Mucosa of stomach (tissue), 1 donor: ENCODE data around the gene DHX9.
"Not testable (repeated sequence)": the region's sequence is repeated elsewhere in the genome, so short reads cannot be mapped to it uniquely, and the experiment has no call there.

ENCODE experiments used
- H3K27me3 ChIP-seq: one replicate; pipeline ENCODE4 v1.7.0; 2013; ENCODE audit warnings: mild to moderate bottlenecking, low read length; ENCODE audit not compliant: control insufficient read depth, insufficient read depth
- H3K36me3 ChIP-seq: one replicate; pipeline ENCODE4 v1.7.0; 2013; ENCODE audit warnings: low read length; ENCODE audit not compliant: control insufficient read depth, insufficient read depth
- H3K4me1 ChIP-seq: one replicate; pipeline ENCODE4 v1.7.0; 2013; ENCODE audit warnings: mild to moderate bottlenecking, low read length; ENCODE audit not compliant: control insufficient read depth, insufficient read depth
- H3K4me3 ChIP-seq: one replicate; pipeline ENCODE4 v1.7.0; 2013; ENCODE audit warnings: low read length
- H3K9ac ChIP-seq: one replicate; pipeline ENCODE4 v1.7.0; 2013; ENCODE audit warnings: mild to moderate bottlenecking, low read length, moderate library complexity
- H3K9me3 ChIP-seq: one replicate; pipeline ENCODE4 v1.7.0; 2013; ENCODE audit warnings: mild to moderate bottlenecking, low read length, moderate library complexity; ENCODE audit not compliant: control insufficient read depth
- donor health status: Pancreatic carcinoma.

The DHX9 gene

GRCh38 chr1:182872881-182873280 lies 33.7 kb downstream of the DHX9 start:
- no peaks in the 10 kb centered on the region for H3K4me1 ChIP-seq
- H3K36me3 ChIP-seq, result peaks cover 22% of the 10 kb centered on the region
- H3K9me3 ChIP-seq, result no peaks in the 10 kb centered on the region
- no peak overlapping the region for H3K4me3 ChIP-seq
- no peaks in the 10 kb centered on the region for H3K27me3 ChIP-seq
- no peak overlapping the region for H3K9ac ChIP-seq

- Histone ChIP-seq H3K36me3 (peaks cover 18% of the 10 kb centered on the region), H3K4me1 (no peaks in the 10 kb centered on the region), H3K4me3 (no peak overlapping the region), H3K9ac (no peak overlapping the region), H3K27me3 (no peaks in the 10 kb centered on the region), H3K9me3 (no peaks in the 10 kb centered on the region)
Measured at GRCh38 chr1:182875889-182876288, 36.7 kb downstream of the DHX9 start.

GRCh38 chr1:182877331-182877730 lies 38.2 kb downstream of the DHX9 start:
- H3K4me1 ChIP-seq, result no peaks in the 10 kb centered on the region
- no peak overlapping the region for H3K4me3 ChIP-seq
- H3K27me3 ChIP-seq, result no peaks in the 10 kb centered on the region
- peaks cover 18% of the 10 kb centered on the region for H3K36me3 ChIP-seq
- H3K9me3 ChIP-seq, result no peaks in the 10 kb centered on the region
- H3K9ac ChIP-seq, result no peak overlapping the region

- peaks cover 18% of the 10 kb centered on the region for H3K36me3 ChIP-seq
Measured at GRCh38 chr1:182877842-182878241, 38.7 kb downstream of the DHX9 start.

GRCh38 chr1:182884872-182885271 lies 45.7 kb downstream of the DHX9 start:
- Histone ChIP-seq H3K36me3 (peaks cover 4% of the 10 kb centered on the region), H3K27me3 (no peaks in the 10 kb centered on the region), H3K4me1 (no peaks in the 10 kb centered on the region), H3K9me3 (no peaks in the 10 kb centered on the region), H3K9ac (no peak overlapping the region), H3K4me3 (no peak overlapping the region)

More at GRCh38 chr1:182877842-182878241, 38.7 kb downstream of the DHX9 start:
- Histone ChIP-seq H3K9ac (no peak overlapping the region), H3K27me3 (no peaks in the 10 kb centered on the region), H3K4me3 (no peak overlapping the region), H3K4me1 (no peaks in the 10 kb centered on the region), H3K9me3 (no peaks in the 10 kb centered on the region)

GRCh38 chr1:182885591-182885990 lies 46.4 kb downstream of the DHX9 start:
- no peaks in the 10 kb centered on the region for H3K27me3 ChIP-seq
- H3K4me1 ChIP-seq, result no peaks in the 10 kb centered on the region
- H3K9me3 ChIP-seq, result no peaks in the 10 kb centered on the region
- H3K4me3 ChIP-seq, result no peak overlapping the region
- H3K36me3 ChIP-seq, result peaks cover 4% of the 10 kb centered on the region
- no peak overlapping the region for H3K9ac ChIP-seq

- no peaks in the 10 kb centered on the region for H3K9me3 ChIP-seq
- H3K27me3 ChIP-seq, result no peaks in the 10 kb centered on the region
- no peaks in the 10 kb centered on the region for H3K4me1 ChIP-seq
- H3K9ac ChIP-seq, result no peak overlapping the region
- H3K4me3 ChIP-seq, result no peak overlapping the region
- H3K36me3 ChIP-seq, result peaks cover 4% of the 10 kb centered on the region
Measured at GRCh38 chr1:182886985-182887384, 47.8 kb downstream of the DHX9 start.

- no peak overlapping the region for H3K4me3 ChIP-seq
- H3K9me3 ChIP-seq, result no peaks in the 10 kb centered on the region
- H3K36me3 ChIP-seq, result peaks cover 4% of the 10 kb centered on the region
- no peak overlapping the region for H3K9ac ChIP-seq
- no peaks in the 10 kb centered on the region for H3K27me3 ChIP-seq
- no peaks in the 10 kb centered on the region for H3K4me1 ChIP-seq
Measured at GRCh38 chr1:182888736-182889531, 49.8 kb downstream of the DHX9 start.

- Histone ChIP-seq H3K4me1 (no peaks in the 10 kb centered on the region), H3K9ac (no peak overlapping the region), H3K36me3 (peaks cover 4% of the 10 kb centered on the region), H3K9me3 (no peaks in the 10 kb centered on the region), H3K27me3 (no peaks in the 10 kb centered on the region), H3K4me3 (no peak overlapping the region)
Measured at GRCh38 chr1:182889997-182890396, 50.9 kb downstream of the DHX9 start.

GRCh38 chr1:182890927-182891610 lies 51.9 kb downstream of the DHX9 start:
- no peak overlapping the region for H3K9ac ChIP-seq
- no peaks in the 10 kb centered on the region for H3K9me3 ChIP-seq
- H3K4me3 ChIP-seq, result no peak overlapping the region
- no peaks in the 10 kb centered on the region for H3K27me3 ChIP-seq
- H3K4me1 ChIP-seq, result no peaks in the 10 kb centered on the region
- H3K36me3 ChIP-seq, result no peaks in the 10 kb centered on the region

- Histone ChIP-seq H3K4me1 (no peaks in the 10 kb centered on the region), H3K36me3 (no peaks in the 10 kb centered on the region), H3K9me3 (no peaks in the 10 kb centered on the region), H3K4me3 (no peak overlapping the region), H3K9ac (no peak overlapping the region), H3K27me3 (no peaks in the 10 kb centered on the region)
Measured at GRCh38 chr1:182897696-182898095, 58.5 kb downstream of the DHX9 start.

GRCh38 chr1:182901946-182902345 lies 62.8 kb downstream of the DHX9 start:
- H3K9ac ChIP-seq, H3K27me3 ChIP-seq, H3K4me1 ChIP-seq, H3K9me3 ChIP-seq, H3K4me3 ChIP-seq, H3K36me3 ChIP-seq: not testable (repeated sequence)
